Right kidney (tissue), 1 donor: ENCODE results near the gene GVQW3.
"Not testable (repeated sequence)": the region's sequence is repeated elsewhere in the genome, so short reads cannot be mapped to it uniquely, and the experiment has no call there.

Source experiments
- DNase-seq: peaks from one replicate; pipeline ENCODE4 v3.0.0-alpha.2; 2016

The GVQW3 gene

GRCh38 chr11:76382209-76382608, 1.1 kb downstream of the GVQW3 start:
- DNase-seq = no peak

- no peak for DNase-seq
Measured at GRCh38 chr11:76385903-76386302, 4.8 kb downstream of the GVQW3 start.

- no peak for DNase-seq
Measured at GRCh38 chr11:76388408-76388807, 7.3 kb downstream of the GVQW3 start.

- no peak for DNase-seq
Measured at GRCh38 chr11:76391021-76391420, 9.9 kb downstream of the GVQW3 start.

- DNase-seq = no peak
Measured at GRCh38 chr11:76391811-76392475, 10.8 kb downstream of the GVQW3 start.

- DNase-seq = no peak
Measured at GRCh38 chr11:76392870-76393269, 11.7 kb downstream of the GVQW3 start.

GRCh38 chr11:76394411-76394810, 13.3 kb downstream of the GVQW3 start:
- no peak for DNase-seq

GRCh38 chr11:76395296-76395695, 14.2 kb downstream of the GVQW3 start:
- DNase-seq = no peak

GRCh38 chr11:76397383-76397782, 16.3 kb downstream of the GVQW3 start:
- no peak for DNase-seq

GRCh38 chr11:76400967-76401366, 19.8 kb downstream of the GVQW3 start:
- no peak for DNase-seq

GRCh38 chr11:76401484-76401883, 20.4 kb downstream of the GVQW3 start:
- DNase-seq = not testable (repeated sequence)

- DNase-seq = no peak
Measured at GRCh38 chr11:76406359-76406758, 25.2 kb downstream of the GVQW3 start.

GRCh38 chr11:76408171-76408965, 27.2 kb downstream of the GVQW3 start:
- peak; percentile 48 for DNase-seq

GRCh38 chr11:76410851-76411357, 29.8 kb downstream of the GVQW3 start:
- peak; percentile 50 for DNase-seq

GRCh38 chr11:76415073-76415472, 34.0 kb downstream of the GVQW3 start:
- DNase-seq = no peak

- DNase-seq = no peak
Measured at GRCh38 chr11:76419896-76420295, 38.8 kb downstream of the GVQW3 start.

GRCh38 chr11:76424379-76424778, 43.3 kb downstream of the GVQW3 start:
- DNase-seq = no peak

- DNase-seq = no peak
Measured at GRCh38 chr11:76424891-76425290, 43.8 kb downstream of the GVQW3 start.

- DNase-seq = no peak
Measured at GRCh38 chr11:76426660-76427059, 45.5 kb downstream of the GVQW3 start.

GRCh38 chr11:76436020-76436419, 54.9 kb downstream of the GVQW3 start:
- no peak for DNase-seq

GRCh38 chr11:76443268-76443980, 62.3 kb downstream of the GVQW3 start:
- DNase-seq = peak; percentile 37

- no peak for DNase-seq
Measured at GRCh38 chr11:76444065-76444383, 62.9 kb downstream of the GVQW3 start.
